ENCODE measurements around the gene DOCK11. TPM values are rescaled to one million over a fixed set of nuclear protein-coding genes. Genes with fewer than 3 reads are reported as not detected.

The DOCK11 gene
- total and polyA plus RNA-seq, 2 experiments from 2014 or later = 11.7 to 21.9 TPM

- H3K27me3 ChIP-seq (replicated peaks; ENCODE audit: insufficient read depth) = no peaks in the 10 kb centered on the region
- H3K9me2 ChIP-seq (ENCODE audit: insufficient read depth) = no peaks in the 10 kb centered on the region
- H4K20me1 ChIP-seq (ENCODE audit: insufficient read depth) = no peaks in the 10 kb centered on the region
- H3K9ac ChIP-seq = no peak overlapping the region
- H3K4me1 ChIP-seq (ENCODE audit: insufficient read depth) = peaks cover 16% of the 10 kb centered on the region
- peaks cover 25% of the 10 kb centered on the region; the same call in 1 of the 2 replicates for H3F3A ChIP-seq (ENCODE audit: insufficient read depth)
- TF ChIP-seq EZH2phosphoT487 (IDR thresholded peaks at IDR 0.05; ENCODE audit: insufficient read depth, low read depth) = no peak
- no peak for TF ChIP-seq EZH2 (IDR thresholded peaks at IDR 0.05; ENCODE audit: insufficient read depth, poor library complexity, severe bottlenecking)
- peak; percentile 32 for DNase-seq
- no peak overlapping the region for H3K27ac ChIP-seq
- no peaks in the 10 kb centered on the region for H3K36me3 ChIP-seq (ENCODE audit: low read depth)
- no peak overlapping the region for H2AFZ ChIP-seq
- no peak overlapping the region for H3K4me2 ChIP-seq (ENCODE audit: unreplicated experiment)
- H3K79me2 ChIP-seq (ENCODE audit: insufficient read depth) = no peaks in the 10 kb centered on the region
- H3K9me3 ChIP-seq (ENCODE audit: low read depth) = no peaks in the 10 kb centered on the region
- in situ Hi-C loops (cut with MboI) = no loop called here
- H3K4me3 ChIP-seq = no peak overlapping the region
- WGBS, 2 experiments (ENCODE audit: low coverage in 1 of 2, low lambda C conversion rate in 2 of 2, missing lambda C conversion rate in 2 of 2) = 100% methylated on average over 2 of the region's 2 CpGs
These were observed 58.9 kb downstream of the DOCK11 start for GRCh38 chrX:118554511-118554910.

- H3K9ac ChIP-seq = no peak overlapping the region
- DNase-seq = no peak
- no peak overlapping the region for H2AFZ ChIP-seq
- no peaks in the 10 kb centered on the region; the same call in 1 of the 2 replicates for H3K36me3 ChIP-seq (ENCODE audit: low read depth)
- TF ChIP-seq EZH2 (IDR thresholded peaks at IDR 0.05; ENCODE audit: insufficient read depth, poor library complexity, severe bottlenecking) = no peak
- TF ChIP-seq EZH2phosphoT487 (IDR thresholded peaks at IDR 0.05; ENCODE audit: insufficient read depth, low read depth) = no peak
- no peaks in the 10 kb centered on the region for H3K9me3 ChIP-seq (ENCODE audit: low read depth)
- H3K27ac ChIP-seq = no peak overlapping the region
- H3K9me2 ChIP-seq (ENCODE audit: insufficient read depth) = no peaks in the 10 kb centered on the region
- H3K79me2 ChIP-seq (ENCODE audit: insufficient read depth) = no peaks in the 10 kb centered on the region
- no peaks in the 10 kb centered on the region for H3K27me3 ChIP-seq (replicated peaks; ENCODE audit: insufficient read depth)
- H3F3A ChIP-seq (ENCODE audit: insufficient read depth) = no peaks in the 10 kb centered on the region
- no peaks in the 10 kb centered on the region for H3K4me1 ChIP-seq (ENCODE audit: insufficient read depth)
- in situ Hi-C loops (cut with MboI) = no loop called here
- no peaks in the 10 kb centered on the region for H4K20me1 ChIP-seq (ENCODE audit: insufficient read depth)
- no peak overlapping the region for H3K4me2 ChIP-seq (ENCODE audit: unreplicated experiment)
- H3K4me3 ChIP-seq = no peak overlapping the region
These were observed 63.3 kb downstream of the DOCK11 start for GRCh38 chrX:118558926-118559325.

GRCh38 chrX:118560489-118560888, 64.9 kb downstream of the DOCK11 start:
- Histone ChIP-seq H3F3A (ENCODE audit: insufficient read depth) (no peaks in the 10 kb centered on the region), H3K9ac (no peak overlapping the region), H3K9me3 (ENCODE audit: low read depth) (no peaks in the 10 kb centered on the region), H3K27me3 (replicated peaks; ENCODE audit: insufficient read depth) (no peaks in the 10 kb centered on the region), H3K4me1 (ENCODE audit: insufficient read depth) (no peaks in the 10 kb centered on the region), H3K79me2 (ENCODE audit: insufficient read depth) (no peaks in the 10 kb centered on the region), H3K36me3 (ENCODE audit: low read depth) (no peaks in the 10 kb centered on the region; the same call in 1 of the 2 replicates), H2AFZ (no peak overlapping the region), H4K20me1 (ENCODE audit: insufficient read depth) (no peaks in the 10 kb centered on the region), H3K4me3 (no peak overlapping the region), H3K4me2 (ENCODE audit: unreplicated experiment) (no peak overlapping the region), H3K9me2 (ENCODE audit: insufficient read depth) (no peaks in the 10 kb centered on the region), H3K27ac (no peak overlapping the region)
- no peak for TF ChIP-seq EZH2 (IDR thresholded peaks at IDR 0.05; ENCODE audit: insufficient read depth, poor library complexity, severe bottlenecking)
- no peak for TF ChIP-seq EZH2phosphoT487 (IDR thresholded peaks at IDR 0.05; ENCODE audit: insufficient read depth, low read depth)
- WGBS, 2 experiments (ENCODE audit: low coverage in 1 of 2, low lambda C conversion rate in 2 of 2, missing lambda C conversion rate in 2 of 2) = 9 to 56% methylated on average over 1 of the region's 1 CpG
- in situ Hi-C loops (cut with MboI) = no loop called here
- no peak for DNase-seq

GRCh38 chrX:118562582-118563164, 67.1 kb downstream of the DOCK11 start:
- no peak for DNase-seq
- Histone ChIP-seq H3K9me3 (ENCODE audit: low read depth) (no peaks in the 10 kb centered on the region), H3K9me2 (ENCODE audit: insufficient read depth) (no peaks in the 10 kb centered on the region), H4K20me1 (ENCODE audit: insufficient read depth) (no peaks in the 10 kb centered on the region), H3K4me1 (ENCODE audit: insufficient read depth) (peaks cover 12% of the 10 kb centered on the region), H2AFZ (no peak overlapping the region), H3K79me2 (ENCODE audit: insufficient read depth) (no peaks in the 10 kb centered on the region), H3K4me3 (no peak overlapping the region), H3K27me3 (replicated peaks; ENCODE audit: insufficient read depth) (no peaks in the 10 kb centered on the region), H3K27ac (no peak overlapping the region), H3K36me3 (ENCODE audit: low read depth) (no peaks in the 10 kb centered on the region; the same call in 1 of the 2 replicates), H3F3A (ENCODE audit: insufficient read depth) (peaks cover 14% of the 10 kb centered on the region; the same call in 1 of the 2 replicates), H3K9ac (no peak overlapping the region), H3K4me2 (ENCODE audit: unreplicated experiment) (no peak overlapping the region)
- in situ Hi-C loops (cut with MboI) = no loop called here
- WGBS, 2 experiments (ENCODE audit: low coverage in 1 of 2, low lambda C conversion rate in 2 of 2, missing lambda C conversion rate in 2 of 2) = 94 to 95% methylated on average over 4 of the region's 4 CpGs
- TF ChIP-seq EZH2 (IDR thresholded peaks at IDR 0.05; ENCODE audit: insufficient read depth, poor library complexity, severe bottlenecking) (no peak), EZH2phosphoT487 (IDR thresholded peaks at IDR 0.05; ENCODE audit: insufficient read depth, low read depth) (no peak)
